ENCODE data around the gene UBQLNL. TPM values are rescaled to one million over a fixed set of nuclear protein-coding genes. Genes with fewer than 3 reads are reported as not detected.

The UBQLNL gene
- total RNA-seq, 1 experiment from 2014 or later: not detected

DNA sequence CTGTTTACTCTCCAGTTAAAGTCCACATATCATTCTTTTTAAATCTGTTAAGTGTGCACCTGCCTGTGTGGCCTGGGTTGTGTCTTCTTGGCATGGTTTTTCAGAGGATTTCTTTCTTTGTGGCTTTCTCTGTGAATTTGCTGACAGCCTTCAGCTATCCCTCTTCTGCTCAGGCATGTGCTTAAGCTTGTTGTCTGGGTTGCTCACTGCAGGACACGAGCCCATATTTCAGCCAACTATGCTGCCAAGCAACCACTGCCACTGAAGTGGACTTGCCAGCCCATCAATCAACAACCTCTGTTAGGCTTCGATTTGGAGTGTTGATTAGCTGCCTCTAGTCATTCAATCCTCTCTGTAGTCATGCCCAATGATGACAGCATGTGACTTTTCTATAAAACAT is 49.0 kb downstream of the UBQLNL start:
- no peak overlapping the region for H2AFZ ChIP-seq (ENCODE audit: low read length)
- H3K23me2 ChIP-seq (ENCODE audit: insufficient read length, low read depth, low read length, poor library complexity, severe bottlenecking): no peaks in the 10 kb centered on the region
- Mint-ChIP-seq H3K27ac (no peak overlapping the region), H3K9me3 (no peaks in the 10 kb centered on the region), H3K4me3 (no peak overlapping the region), H3K36me3 (ENCODE audit: insufficient read depth in 1 of 3, low read depth in 3 of 3) (0 out of 7 replicates have a peak, but pooled peaks cover 0 to 1% (median 0%) of the 10 kb centered on the region in 3 experiments), H3K4me1 (no peaks in the 10 kb centered on the region), H3K27me3 (ENCODE audit: low read depth) (no peaks in the 10 kb centered on the region)
- no peak overlapping the region for H2BK120ac ChIP-seq (ENCODE audit: low read depth, low read length, poor library complexity, severe bottlenecking)
- H4K5ac ChIP-seq (ENCODE audit: insufficient read length, low read depth, low read length): no peak overlapping the region
- 0 out of 2 replicates have a peak, but pooled peaks cover 2% of the 10 kb centered on the region for H3K79me2 ChIP-seq (ENCODE audit: insufficient read depth, low read length)
- no peaks in the 10 kb centered on the region; the same call in 1 of the 2 replicates for H3K4me1 ChIP-seq (ENCODE audit: insufficient read depth, low read length)
- DNase-seq: no peak
- H2BK5ac ChIP-seq (ENCODE audit: insufficient read length, low read length): no peak overlapping the region
- no peaks in the 10 kb centered on the region for H3K9me3 ChIP-seq (ENCODE audit: control insufficient read depth, low read depth, low read length)
- H3K23ac ChIP-seq (ENCODE audit: insufficient read length, low read depth, low read length): no peak overlapping the region
- no peak overlapping the region for H3K9ac ChIP-seq (ENCODE audit: extremely low read depth, insufficient read length, low read length)
- H2BK15ac ChIP-seq (ENCODE audit: low read depth, low read length): no peak overlapping the region
- H3K18ac ChIP-seq (ENCODE audit: insufficient read length, low read depth, low read length): no peak overlapping the region
- H3K4me2 ChIP-seq (ENCODE audit: insufficient read depth, insufficient read length, low read length): no peak overlapping the region
- H2BK20ac ChIP-seq (ENCODE audit: low read depth, low read length, poor library complexity, severe bottlenecking): no peak overlapping the region
- TF ChIP-seq, protein P1, sequence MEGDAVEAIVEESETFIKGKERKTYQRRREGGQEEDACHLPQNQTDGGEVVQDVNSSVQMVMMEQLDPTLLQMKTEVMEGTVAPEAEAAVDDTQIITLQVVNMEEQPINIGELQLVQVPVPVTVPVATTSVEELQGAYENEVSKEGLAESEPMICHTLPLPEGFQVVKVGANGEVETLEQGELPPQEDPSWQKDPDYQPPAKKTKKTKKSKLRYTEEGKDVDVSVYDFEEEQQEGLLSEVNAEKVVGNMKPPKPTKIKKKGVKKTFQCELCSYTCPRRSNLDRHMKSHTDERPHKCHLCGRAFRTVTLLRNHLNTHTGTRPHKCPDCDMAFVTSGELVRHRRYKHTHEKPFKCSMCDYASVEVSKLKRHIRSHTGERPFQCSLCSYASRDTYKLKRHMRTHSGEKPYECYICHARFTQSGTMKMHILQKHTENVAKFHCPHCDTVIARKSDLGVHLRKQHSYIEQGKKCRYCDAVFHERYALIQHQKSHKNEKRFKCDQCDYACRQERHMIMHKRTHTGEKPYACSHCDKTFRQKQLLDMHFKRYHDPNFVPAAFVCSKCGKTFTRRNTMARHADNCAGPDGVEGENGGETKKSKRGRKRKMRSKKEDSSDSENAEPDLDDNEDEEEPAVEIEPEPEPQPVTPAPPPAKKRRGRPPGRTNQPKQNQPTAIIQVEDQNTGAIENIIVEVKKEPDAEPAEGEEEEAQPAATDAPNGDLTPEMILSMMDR (conservative IDR thresholded peaks at IDR 0.05): no peak
- H3T11ph ChIP-seq (ENCODE audit: low read length): no peak overlapping the region
- no CpG with 5 or more reads among the region's 2 CpGs for WGBS (ENCODE audit: extremely low coverage, insufficient read length, low lambda C conversion rate)
- H3K56ac ChIP-seq (ENCODE audit: insufficient read length, low read depth, low read length): no peak overlapping the region
- H3K27me3 ChIP-seq (ENCODE audit: insufficient read depth, low read length): no peaks in the 10 kb centered on the region
- no peaks in the 10 kb centered on the region for H3K79me1 ChIP-seq (ENCODE audit: insufficient read depth, low read depth, low read length, poor library complexity, severe bottlenecking)
- no peak overlapping the region for H3K27ac ChIP-seq (ENCODE audit: insufficient read length, low read depth, low read length)
- H4K8ac ChIP-seq (replicated peaks; ENCODE audit: insufficient read length, low read depth, low read length): no peak overlapping the region
- no peak overlapping the region for H2BK12ac ChIP-seq (ENCODE audit: insufficient read length, low read depth, low read length)
- H3K4ac ChIP-seq (ENCODE audit: low read depth, low read length): no peak overlapping the region
- H4K20me1 ChIP-seq (ENCODE audit: control insufficient read depth, insufficient read depth, insufficient read length): no peaks in the 10 kb centered on the region
- no peak overlapping the region for H4K91ac ChIP-seq (ENCODE audit: insufficient read length, low read depth, low read length)
- H2AK5ac ChIP-seq (ENCODE audit: insufficient read length, low read length): no peak overlapping the region
- no peak overlapping the region for H3K14ac ChIP-seq (ENCODE audit: insufficient read depth, low read length)

Other genes with a start within 250 kb of the UBQLNL start
- not detected in 2 replicates for gene HBE1, start 246.8 kb downstream of the UBQLNL start, total RNA-seq (2021)
- not detected in 2 replicates for gene OR51B4, start 214.8 kb downstream of the UBQLNL start, total RNA-seq (2021)
- gene OR51B2, start 192.4 kb downstream of the UBQLNL start, total RNA-seq (2021): not detected in 2 replicates
- not detected in 2 replicates for gene OR51B5, start 173.2 kb downstream of the UBQLNL start, total RNA-seq (2021)
- not detected in 2 replicates for gene OR51B6, start 165.2 kb downstream of the UBQLNL start, total RNA-seq (2021)
- gene OR51M1, start 132.9 kb downstream of the UBQLNL start, total RNA-seq (2021): not detected in 2 replicates
- gene OR51Q1, start 94.6 kb downstream of the UBQLNL start, total RNA-seq (2021): not detected in 2 replicates
- gene OR51I1, start 75.2 kb downstream of the UBQLNL start, total RNA-seq (2021): not detected in 2 replicates
- gene OR51I2, start 67.4 kb downstream of the UBQLNL start, total RNA-seq (2021): not detected in 2 replicates
- not detected in 2 replicates for gene OR52D1, start 28.0 kb downstream of the UBQLNL start, total RNA-seq (2021)
- not detected in 2 replicates for gene UBQLN3, start 6.7 kb downstream of the UBQLNL start, total RNA-seq (2021)
- gene OR52H1, start 31.8 kb upstream of the UBQLNL start, total RNA-seq (2021): not detected in 2 replicates
- gene OR52B6, start 64.2 kb upstream of the UBQLNL start, total RNA-seq (2021): not detected in 2 replicates
- gene TRIM6, start 79.9 kb upstream of the UBQLNL start, total RNA-seq (2021): 14.1 and 17.9 TPM in 2 replicates
- gene TRIM34, start 108.3 kb upstream of the UBQLNL start, total RNA-seq (2021): 0.35 and 0.59 TPM in 2 replicates
- gene TRIM5, start 168.4 kb upstream of the UBQLNL start, total RNA-seq (2021): 21.3 and 21.5 TPM in 2 replicates
- 78.6 and 79.9 TPM in 2 replicates for gene TRIM22, start 173.1 kb upstream of the UBQLNL start, total RNA-seq (2021)
- not detected in 2 replicates for gene OR56B1, start 219.7 kb upstream of the UBQLNL start, total RNA-seq (2021)
- not detected in 2 replicates for gene OR52N4, start 237.5 kb upstream of the UBQLNL start, total RNA-seq (2021)